Embryonic facial prominence (tissue), 1 donor: ENCODE data around the gene CDCA7.
"Not testable (repeated sequence)": the region's sequence is repeated elsewhere in the genome, so short reads cannot be mapped to it uniquely, and the experiment has no call there.

Experiments used
- DNase-seq: peaks from one replicate; pipeline ENCODE4 v3.0.0-alpha.2; 2016; ENCODE audit errors: extremely low spot score

Gene CDCA7

GRCh38 chr2:173402405-173402974 lies 47.8 kb downstream of the CDCA7 start:
- DNase-seq = peak; percentile 73

- no peak for DNase-seq
Observed at GRCh38 chr2:173404841-173405750, 50.4 kb downstream of the CDCA7 start.

GRCh38 chr2:173407176-173407575 lies 52.5 kb downstream of the CDCA7 start:
- no peak for DNase-seq

GRCh38 chr2:173407646-173408045 lies 53.0 kb downstream of the CDCA7 start:
- no peak for DNase-seq

- no peak for DNase-seq
Observed at GRCh38 chr2:173410579-173410978, 55.9 kb downstream of the CDCA7 start.

- DNase-seq = no peak
Observed at GRCh38 chr2:173412628-173413027, 58.0 kb downstream of the CDCA7 start.

- DNase-seq = no peak
Observed at GRCh38 chr2:173414823-173415322, 60.2 kb downstream of the CDCA7 start.

GRCh38 chr2:173415431-173416381 lies 61.0 kb downstream of the CDCA7 start:
- DNase-seq = no peak

- DNase-seq = not testable (repeated sequence)
Observed at GRCh38 chr2:173416415-173417152, 61.9 kb downstream of the CDCA7 start.

- DNase-seq = no peak
Observed at GRCh38 chr2:173417341-173417740, 62.7 kb downstream of the CDCA7 start.

- DNase-seq = no peak
Observed at GRCh38 chr2:173417802-173418201, 63.1 kb downstream of the CDCA7 start.
